Left lung (tissue), 10 donors: ENCODE measurements around the gene TCN2. TPM values are rescaled to one million over a fixed set of nuclear protein-coding genes. Genes with fewer than 3 reads are reported as not detected.

ENCODE experiments used
- ATAC-seq: fragments of 200-7000 bp; cut with Tn5 transposase; one replicate; pipeline ENCODE4 v1.9.1; 2020; ENCODE audit warnings: moderate library complexity
- DNase-seq, 4 donors: peaks; one replicate each; pipeline ENCODE4 v3.0.0-alpha.2; 2013 to 2020
- H3K27ac ChIP-seq, 2 donors: fragments of 200-600 bp; sonication (generic) in 1 of 2; one replicate each; pipeline versions ENCODE4 v1.5.0 to v1.8.0; 2020 to 2021
- H3K27me3 ChIP-seq, 2 donors: fragments of 200-600 bp; sonication (generic) in 1 of 2; one replicate each; pipeline versions ENCODE4 v1.5.0 to v1.8.0; 2020 to 2021
- H3K36me3 ChIP-seq, 2 donors: fragments of 200-600 bp; sonication (generic) in 1 of 2; one replicate each; pipeline versions ENCODE4 v1.5.0 to v1.8.0; 2020 to 2021
- H3K4me1 ChIP-seq, 2 donors: fragments of 200-600 bp; one replicate each; pipeline ENCODE4 v1.8.0; 2021
- H3K4me3 ChIP-seq, 2 donors: fragments of 200-600 bp; sonication (generic) in 1 of 2; one replicate each; pipeline versions ENCODE4 v1.5.0 to v1.8.0; 2020 to 2021; ENCODE audit warnings: mild to moderate bottlenecking in 1 of 2
- H3K9me3 ChIP-seq, 2 donors: fragments of 200-600 bp; sonication (generic) in 1 of 2; one replicate each; pipeline versions ENCODE4 v1.5.0 to v1.8.0; 2020 to 2021
- intact Hi-C, 2 donors: fragments of 100-400 bp; cut with DNase I; formaldehyde crosslinking; loops; one replicate each; pipeline versions ENCODE4 v1.11.2 to v1.14.2; 2022
- polyA plus RNA-seq, 6 donors: library from polyadenylated mRNA; unstranded; fragments of 120-200 nt; gene quantifications; one replicate each; pipeline ENCODE4 v1.2.1, GENCODE V29; 2013; ENCODE audit not compliant: insufficient read length in 6 of 6
- total RNA-seq, 2 donors: library from RNA; stranded (reverse); fragmentation: NEBNext Ultra II Directional; extraction: Animal tissue kit (Norgen Biotek cat#: 25700); gene quantifications; one replicate each; pipeline ENCODE4 v1.2.1, GENCODE V29; 2021
- TF ChIP-seq, protein P1 (sequence below), 2 donors: fragments of 200-600 bp; sonication (generic) in 1 of 2; IDR thresholded peaks; one replicate each; pipeline versions ENCODE4 v1.5.0 to v1.8.0; 2021; ENCODE audit warnings: antibody characterized with exemption in 2 of 2
- donor health status: DM: no; HTN: yes; CAD: no.
- donor health status: DM: no; HTN: no; CAD: no.

Gene TCN2
- total and polyA plus RNA-seq, 8 donors = 22.4 to 57.6 (median 33.2) TPM

DNA sequence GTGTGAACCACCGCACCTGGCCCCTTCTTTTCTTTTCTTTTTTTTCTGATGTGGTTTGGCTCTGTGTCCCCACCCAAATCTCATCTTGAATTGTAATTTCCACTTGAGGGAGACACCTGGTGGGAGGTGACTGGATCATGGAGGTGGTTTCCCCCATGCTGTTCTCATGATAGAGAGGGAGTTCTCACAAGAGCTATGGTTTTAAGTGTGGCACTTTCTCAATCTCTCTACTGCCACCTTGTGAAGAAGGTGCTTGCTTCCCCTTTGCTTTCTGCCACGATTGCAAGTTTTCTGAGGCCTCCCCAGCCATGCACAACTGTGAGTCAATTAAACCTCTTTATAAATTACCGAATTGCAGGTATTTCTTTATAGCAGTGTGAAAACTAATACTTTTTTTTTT lies 4.9 kb upstream of the TCN2 start:
- H3K9me3 ChIP-seq = no peaks in the 10 kb centered on the region
- H3K27ac ChIP-seq = no peak overlapping the region
- intact Hi-C loops = no loop called here
- ATAC-seq (no peak), DNase-seq (no peak)
- H3K36me3 ChIP-seq = no peaks in the 10 kb centered on the region
- no peaks in the 10 kb centered on the region for H3K27me3 ChIP-seq
- TF ChIP-seq, protein P1, sequence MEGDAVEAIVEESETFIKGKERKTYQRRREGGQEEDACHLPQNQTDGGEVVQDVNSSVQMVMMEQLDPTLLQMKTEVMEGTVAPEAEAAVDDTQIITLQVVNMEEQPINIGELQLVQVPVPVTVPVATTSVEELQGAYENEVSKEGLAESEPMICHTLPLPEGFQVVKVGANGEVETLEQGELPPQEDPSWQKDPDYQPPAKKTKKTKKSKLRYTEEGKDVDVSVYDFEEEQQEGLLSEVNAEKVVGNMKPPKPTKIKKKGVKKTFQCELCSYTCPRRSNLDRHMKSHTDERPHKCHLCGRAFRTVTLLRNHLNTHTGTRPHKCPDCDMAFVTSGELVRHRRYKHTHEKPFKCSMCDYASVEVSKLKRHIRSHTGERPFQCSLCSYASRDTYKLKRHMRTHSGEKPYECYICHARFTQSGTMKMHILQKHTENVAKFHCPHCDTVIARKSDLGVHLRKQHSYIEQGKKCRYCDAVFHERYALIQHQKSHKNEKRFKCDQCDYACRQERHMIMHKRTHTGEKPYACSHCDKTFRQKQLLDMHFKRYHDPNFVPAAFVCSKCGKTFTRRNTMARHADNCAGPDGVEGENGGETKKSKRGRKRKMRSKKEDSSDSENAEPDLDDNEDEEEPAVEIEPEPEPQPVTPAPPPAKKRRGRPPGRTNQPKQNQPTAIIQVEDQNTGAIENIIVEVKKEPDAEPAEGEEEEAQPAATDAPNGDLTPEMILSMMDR (IDR thresholded peaks at IDR 0.05) = no peak
- peaks cover 1 to 10% of the 10 kb centered on the region in 2 donors for H3K4me1 ChIP-seq
- no peak overlapping the region for H3K4me3 ChIP-seq

DNA sequence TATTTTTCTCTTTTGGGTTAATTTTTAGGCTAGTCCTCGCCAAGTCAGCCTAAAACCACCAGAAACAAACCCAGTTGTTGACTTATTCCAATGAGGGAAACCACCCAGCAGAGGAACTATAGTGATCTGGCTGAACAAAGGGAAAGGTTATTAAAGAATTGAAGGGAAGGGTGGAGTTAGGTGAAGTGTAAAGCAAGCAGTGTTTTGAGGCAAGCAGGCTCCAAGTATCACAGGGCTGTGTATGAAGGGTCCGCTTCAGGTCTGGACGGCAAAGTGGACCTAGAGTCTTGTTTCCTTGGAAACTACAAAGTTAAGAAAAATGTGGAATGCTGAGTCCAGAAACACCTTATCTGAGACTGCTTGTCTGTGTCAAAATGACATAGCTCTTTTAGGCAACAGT lies 3.2 kb upstream of the TCN2 start:
- intact Hi-C loops = no loop called here
- TF ChIP-seq, protein P1 (IDR thresholded peaks at IDR 0.05) = no peak
- DNase-seq = peak in 1 of 4 donors; percentile 41

DNA sequence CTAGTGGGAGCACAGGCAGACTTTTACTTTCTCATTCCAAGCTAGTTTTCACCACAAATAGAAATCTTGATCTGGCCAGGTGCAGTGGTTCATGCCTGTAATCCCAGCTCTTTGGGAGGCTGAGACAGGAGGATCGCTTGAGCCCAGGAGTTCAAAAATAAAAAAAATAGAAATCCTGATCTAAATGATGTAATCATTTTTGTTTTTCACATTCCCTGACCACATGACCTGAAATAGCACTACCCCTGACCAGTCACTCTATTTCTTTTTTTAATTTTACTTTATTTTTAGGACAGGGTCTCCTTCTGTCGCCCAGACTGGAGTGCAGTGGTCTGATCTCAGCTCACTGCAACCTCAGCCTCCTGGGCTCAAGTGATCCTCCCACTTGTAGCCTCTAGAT lies 2.3 kb upstream of the TCN2 start:
- TF ChIP-seq, protein P1 (IDR thresholded peaks at IDR 0.05) = no peak
- no peak for DNase-seq
- no peaks in the 10 kb centered on the region for H3K36me3 ChIP-seq
- peaks cover 20 to 37% of the 10 kb centered on the region in 2 donors for H3K4me1 ChIP-seq
- no peak overlapping the region for H3K4me3 ChIP-seq
- no peaks in the 10 kb centered on the region for H3K27me3 ChIP-seq
- ATAC-seq = no peak
- intact Hi-C loops = no loop called here
- peak overlapping the region in 1 of 2 donors; percentile 75 for H3K27ac ChIP-seq
- H3K9me3 ChIP-seq = no peaks in the 10 kb centered on the region

More for the DNA sequence above, 3.2 kb upstream of the TCN2 start:
- no peak for ATAC-seq
- peaks cover 11 to 28% of the 10 kb centered on the region in 2 donors for H3K4me1 ChIP-seq
- no peak overlapping the region for H3K27ac ChIP-seq
- no peaks in the 10 kb centered on the region for H3K9me3 ChIP-seq
- H3K4me3 ChIP-seq = no peak overlapping the region
- H3K36me3 ChIP-seq = no peaks in the 10 kb centered on the region
- H3K27me3 ChIP-seq = no peaks in the 10 kb centered on the region

DNA sequence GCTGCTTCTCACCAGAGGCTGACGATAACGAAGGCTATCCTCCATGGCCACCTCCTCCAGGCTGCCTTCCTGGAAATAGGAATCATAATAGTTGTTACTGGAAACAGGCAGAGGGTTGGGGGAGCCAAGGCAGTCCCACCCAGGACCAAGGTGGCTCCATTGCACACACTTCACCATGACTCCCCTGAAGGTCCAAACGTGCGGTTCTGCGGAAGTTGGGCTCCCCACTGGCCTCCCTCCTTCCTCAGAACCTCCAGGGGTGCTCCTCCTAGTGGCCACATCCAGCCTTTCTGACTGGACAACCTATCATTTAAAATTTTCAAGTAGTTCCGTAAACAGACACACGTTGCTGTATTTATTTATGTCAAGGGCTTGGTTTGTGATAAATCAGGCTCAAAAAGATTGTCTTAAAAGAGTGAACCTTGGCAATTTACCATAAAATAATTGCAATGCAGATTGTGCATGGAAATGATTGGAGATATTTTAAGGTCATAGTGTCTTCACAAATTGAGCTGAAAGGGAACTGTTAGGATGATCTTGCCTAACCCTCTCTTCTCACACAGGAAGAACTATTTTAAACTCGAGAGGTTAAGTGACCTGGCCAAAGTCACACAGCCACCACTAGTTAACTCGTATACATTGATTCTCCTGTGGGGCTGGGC lies 1.4 kb upstream of the TCN2 start:
- peaks cover 21 to 45% of the 10 kb centered on the region in 2 donors for H3K4me1 ChIP-seq
- no peaks in the 10 kb centered on the region for H3K27me3 ChIP-seq
- H3K27ac ChIP-seq = peak overlapping the region in 1 of 2 donors; percentile 75
- H3K9me3 ChIP-seq = no peaks in the 10 kb centered on the region
- intact Hi-C loops = no loop called here
- H3K36me3 ChIP-seq = no peaks in the 10 kb centered on the region
- DNase-seq = peak in 2 of 4 donors; percentile 39 to 67
- TF ChIP-seq, protein P1 (IDR thresholded peaks at IDR 0.05) = peak; percentile 52 to 73
- peak overlapping the region; percentile 50 to 56 for H3K4me3 ChIP-seq
- ATAC-seq = peak; percentile 58

- H3K27me3 ChIP-seq = no peaks in the 10 kb centered on the region
- no peak for DNase-seq
- H3K4me1 ChIP-seq = peaks cover 21 to 50% of the 10 kb centered on the region in 2 donors
- H3K4me3 ChIP-seq = peak overlapping the region; percentile 50 to 56
- ATAC-seq = no peak
- TF ChIP-seq, protein P1 (IDR thresholded peaks at IDR 0.05) = no peak
- H3K27ac ChIP-seq = peak overlapping the region; percentile 75 to 84
- H3K9me3 ChIP-seq = no peaks in the 10 kb centered on the region
- H3K36me3 ChIP-seq = peaks cover 0 to 11% of the 10 kb centered on the region in 2 donors
- intact Hi-C loops = no loop called here
These were observed 441 bp downstream of the TCN2 start for GRCh38 chr22:30607300-30607930.
